Activated CD8-positive, alpha-beta memory T cell treated with anti-CD3 and anti-CD28 coated beads, Interleukin-2, amount 50 U/mL, for 48 hours (primary cell): ENCODE results near the gene ACTR1A.
"Not testable (repeated sequence)": the region's sequence is repeated elsewhere in the genome, so short reads cannot be mapped to it uniquely, and the experiment has no call there.

Experiments used
- DNase-seq: peaks from one replicate; pipeline ENCODE4 v3.0.0-alpha.2; 2020

ACTR1A gene

GRCh38 chr10:102480396-102480795, 22.1 kb downstream of the ACTR1A start:
- no peak for DNase-seq

GRCh38 chr10:102479651-102480050, 22.9 kb downstream of the ACTR1A start:
- DNase-seq, result no peak

DNA sequence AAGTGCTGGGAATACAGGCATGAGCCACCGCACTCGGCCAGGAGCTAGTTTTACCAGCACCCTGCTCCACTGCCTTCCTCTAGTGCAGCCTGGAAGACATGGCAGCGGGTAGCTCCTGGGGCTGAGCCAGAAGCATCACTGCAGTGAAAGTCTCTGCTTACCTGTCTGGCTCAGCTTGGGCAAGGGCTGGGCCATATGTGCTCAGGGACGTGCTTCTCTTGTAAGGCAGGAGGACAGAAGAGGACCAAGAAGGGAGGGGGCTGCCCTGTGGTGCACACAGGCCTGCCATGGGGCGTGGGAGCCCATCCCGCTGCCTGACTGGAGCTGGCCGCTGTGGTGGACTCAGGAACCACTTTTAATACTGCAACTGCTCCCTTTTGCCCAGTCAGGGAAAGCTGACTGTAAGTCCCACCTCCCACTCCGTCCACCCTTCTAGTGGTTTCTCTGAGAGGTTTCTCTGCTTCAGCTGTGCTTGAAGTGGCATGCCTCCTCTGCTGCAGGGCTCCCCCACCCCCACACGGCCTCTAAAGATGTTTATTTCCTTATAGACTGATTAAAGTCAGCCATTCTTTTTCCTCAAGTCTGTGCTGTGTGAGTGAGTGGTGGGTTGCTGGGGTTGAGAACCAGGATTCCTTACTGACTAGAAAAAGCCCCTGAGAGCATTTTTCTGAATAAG, 25.9 kb downstream of the ACTR1A start:
- DNase-seq, result no peak

DNA sequence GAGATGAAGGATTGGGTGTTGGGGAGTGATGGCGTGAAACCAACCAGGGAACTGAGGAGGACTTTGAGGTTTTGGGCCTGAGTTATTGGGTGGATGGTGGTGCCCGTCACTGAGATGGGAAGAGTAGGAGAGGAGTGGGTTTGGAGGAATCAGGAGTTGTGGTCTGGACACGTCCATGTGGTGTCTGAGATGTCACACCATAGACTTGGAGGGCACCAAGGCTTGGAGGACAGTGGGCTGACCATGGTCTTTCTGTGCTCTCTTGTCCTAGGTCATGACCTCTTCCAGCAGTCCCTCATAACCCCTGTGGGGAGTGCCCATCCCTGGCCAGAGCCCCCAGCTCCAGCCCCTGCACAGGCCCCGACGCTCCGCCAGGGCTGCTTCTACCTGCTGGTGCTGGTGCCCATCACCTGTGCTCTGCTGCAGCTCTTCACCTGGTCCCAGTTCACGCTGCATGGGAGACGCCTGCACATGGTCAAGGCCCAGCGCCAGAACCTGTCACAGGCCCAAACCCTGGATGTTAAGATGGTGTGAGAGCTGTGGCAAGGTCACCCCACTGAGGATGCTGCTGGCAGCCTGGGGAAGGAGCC, 27.0 kb downstream of the ACTR1A start:
- no peak for DNase-seq

DNA sequence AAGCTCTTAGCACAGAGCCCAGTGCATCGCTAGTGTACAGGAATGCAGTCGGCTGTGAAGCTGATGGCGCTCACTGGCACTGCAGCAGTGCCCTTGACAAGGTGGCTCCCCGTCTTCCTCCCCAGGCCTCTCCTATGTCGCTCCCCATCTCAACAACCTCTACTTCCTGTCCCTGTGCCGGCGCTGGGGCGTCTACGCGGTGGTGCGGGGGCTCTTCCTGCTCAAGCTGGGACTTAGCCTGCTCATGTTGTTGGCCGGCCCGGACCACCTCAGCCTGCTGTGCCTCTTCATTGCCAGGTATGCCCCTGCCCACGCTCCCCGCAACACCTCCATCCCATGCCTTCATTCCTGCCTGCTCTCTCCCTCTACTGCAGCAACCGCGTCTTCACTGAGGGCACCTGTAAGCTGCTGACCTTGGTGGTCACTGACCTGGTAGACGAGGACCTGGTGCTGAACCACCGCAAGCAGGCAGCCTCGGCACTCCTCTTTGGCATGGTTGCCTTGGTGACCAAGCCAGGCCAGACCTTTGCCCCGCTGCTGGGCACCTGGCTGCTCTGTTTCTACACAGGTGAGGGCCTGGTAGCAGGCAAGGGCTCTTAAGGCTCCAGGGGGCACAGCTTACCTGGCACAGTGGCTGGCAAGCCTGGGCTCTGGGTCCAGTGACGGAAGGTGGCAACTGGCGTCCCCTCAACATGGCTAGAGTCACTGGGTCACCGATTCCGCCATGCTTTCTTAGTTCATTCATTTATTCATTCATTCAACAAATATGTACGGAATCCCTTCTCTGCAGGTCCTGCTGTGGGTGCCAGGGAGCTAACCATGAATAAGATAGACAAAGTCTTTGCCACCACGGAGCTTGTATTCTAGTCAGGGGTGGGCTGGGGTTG, 28.8 kb downstream of the ACTR1A start:
- DNase-seq, result no peak

- no peak for DNase-seq
Measured at GRCh38 chr10:102470579-102471546, 31.6 kb downstream of the ACTR1A start.

- no peak for DNase-seq
Measured at GRCh38 chr10:102468683-102469082, 33.8 kb downstream of the ACTR1A start.

GRCh38 chr10:102467971-102468438, 34.5 kb downstream of the ACTR1A start:
- no peak for DNase-seq

GRCh38 chr10:102467318-102467717, 35.2 kb downstream of the ACTR1A start:
- DNase-seq, result no peak

DNA sequence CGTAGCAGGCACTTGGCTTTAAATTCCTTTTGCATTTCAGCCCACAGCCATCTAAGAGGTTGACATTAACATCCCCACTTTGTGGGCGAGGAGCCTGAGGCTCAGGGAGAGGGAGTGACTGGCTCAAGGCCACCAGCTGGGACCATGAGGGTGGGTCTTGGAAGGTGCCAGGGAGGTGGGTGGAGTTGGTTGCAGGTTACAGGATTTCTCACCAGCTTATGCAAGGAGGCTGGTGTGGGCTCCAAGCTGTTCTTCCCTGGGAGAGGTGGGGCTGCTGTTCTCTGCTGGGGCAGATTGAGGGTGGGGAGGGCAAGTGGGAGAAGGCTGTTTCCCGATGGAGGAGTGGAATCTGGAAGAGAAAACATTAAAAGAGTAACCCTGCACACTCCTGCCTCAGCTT, 37.0 kb downstream of the ACTR1A start:
- DNase-seq, result no peak

DNA sequence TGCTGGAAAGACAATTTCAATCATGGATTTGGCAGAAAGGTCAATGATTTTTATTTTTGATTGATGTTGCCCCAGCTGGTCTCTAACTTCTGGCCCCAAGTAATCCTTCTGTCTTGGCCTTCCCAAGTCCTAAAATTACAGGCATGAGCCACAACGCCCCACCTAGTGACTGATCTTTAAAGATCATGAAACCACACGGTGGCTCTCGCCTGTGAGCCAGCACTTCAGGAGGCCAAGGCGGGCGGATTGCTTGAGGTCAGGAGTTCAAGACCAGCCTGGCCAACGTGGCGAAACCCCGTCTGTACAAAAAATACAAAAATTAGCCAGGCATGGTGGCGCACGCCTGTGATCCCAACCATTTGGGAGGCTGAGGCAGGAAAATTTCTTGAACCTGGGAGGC, 38.5 kb downstream of the ACTR1A start:
- no peak for DNase-seq

GRCh38 chr10:102462512-102463054, 39.9 kb downstream of the ACTR1A start:
- DNase-seq, result no peak

DNA sequence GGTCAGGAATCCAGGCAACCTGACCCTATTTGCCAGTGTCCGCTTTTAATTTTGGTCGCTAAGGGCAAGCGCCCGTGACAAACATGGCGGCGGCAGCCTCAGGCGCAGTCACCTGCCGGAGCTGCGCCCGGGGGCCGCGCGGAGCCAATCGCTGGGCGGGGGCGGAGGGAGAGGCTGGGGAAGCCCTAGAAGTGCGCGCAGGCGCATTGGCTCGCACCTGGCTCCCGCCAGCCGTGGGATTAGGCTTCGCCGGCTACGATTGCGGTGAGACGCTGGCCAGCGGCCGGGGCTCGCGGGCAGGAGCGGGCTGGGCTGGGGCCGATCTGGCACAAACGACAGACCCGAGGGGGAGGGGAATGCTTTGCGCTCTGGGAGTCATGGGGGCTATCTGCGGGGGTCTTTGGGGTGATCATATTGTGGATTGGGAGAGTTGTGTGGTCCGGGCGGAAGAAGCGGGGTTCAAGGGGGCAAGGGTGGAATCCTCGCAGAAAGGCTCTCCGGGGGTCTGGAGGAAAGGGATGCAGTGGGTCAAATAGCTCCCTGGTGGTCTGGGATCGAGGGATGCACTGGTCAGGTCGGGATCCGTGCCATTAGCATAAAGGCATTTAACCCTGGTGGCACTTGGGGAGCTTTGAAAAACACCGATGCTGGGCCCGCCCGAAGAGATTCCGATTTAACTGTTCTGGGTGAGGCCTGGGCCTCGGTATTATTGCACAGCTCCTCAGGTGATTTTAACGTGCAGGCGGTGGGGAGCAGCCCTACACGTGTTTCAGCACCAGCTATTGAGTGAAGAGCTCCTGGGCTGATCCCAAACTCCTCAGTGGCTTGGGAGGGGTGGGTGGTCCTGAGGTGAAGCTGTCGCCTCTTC, 41.1 kb downstream of the ACTR1A start:
- peak; percentile 97 for DNase-seq

- peak; percentile 69 for DNase-seq
Measured at GRCh38 chr10:102460836-102461186, 41.7 kb downstream of the ACTR1A start.

- DNase-seq, result no peak
Measured at GRCh38 chr10:102458656-102459055, 43.9 kb downstream of the ACTR1A start.

- DNase-seq, result no peak
Measured at GRCh38 chr10:102457591-102458150, 44.8 kb downstream of the ACTR1A start.

- DNase-seq, result no peak
Measured at GRCh38 chr10:102455893-102456471, 46.5 kb downstream of the ACTR1A start.

GRCh38 chr10:102454662-102455487, 47.6 kb downstream of the ACTR1A start:
- not testable (repeated sequence) for DNase-seq

GRCh38 chr10:102453502-102453901, 49.0 kb downstream of the ACTR1A start:
- no peak for DNase-seq
